Hematopoietic multipotent progenitor cell treated with erythropoietin and hydrocortisone succinate and interleukin-3 and kit ligand, for 6 days (in vitro differentiated cells): ENCODE data around the gene TRIM32.
"Not testable (repeated sequence)": the region's sequence is repeated elsewhere in the genome, so short reads cannot be mapped to it uniquely, and the experiment has no call there.

Experiments used
- DNase-seq: peaks from one replicate; pipeline ENCODE4 v3.0.0-alpha.2; 2015

Gene TRIM32

GRCh38 chr9:116683535-116683934 is 3.6 kb upstream of the TRIM32 start:
- no peak for DNase-seq

GRCh38 chr9:116685166-116685565 is 1.9 kb upstream of the TRIM32 start:
- DNase-seq, result no peak

GRCh38 chr9:116686135-116686534 is 970 bp upstream of the TRIM32 start:
- DNase-seq, result no peak

- no peak for DNase-seq
These were observed 422 bp upstream of the TRIM32 start for GRCh38 chr9:116686693-116687073.

GRCh38 chr9:116687754-116688135 is 640 bp downstream of the TRIM32 start:
- peak; percentile 11 for DNase-seq

- DNase-seq, result peak; percentile 23
These were observed 1.8 kb downstream of the TRIM32 start for GRCh38 chr9:116688806-116689485.

- DNase-seq, result peak; percentile 51
These were observed 2.5 kb downstream of the TRIM32 start for GRCh38 chr9:116689486-116690032.

- DNase-seq, result not testable (repeated sequence)
These were observed 3.7 kb downstream of the TRIM32 start for GRCh38 chr9:116690805-116691204.

GRCh38 chr9:116691607-116692006 is 4.5 kb downstream of the TRIM32 start:
- DNase-seq, result no peak

- peak; percentile 6 for DNase-seq
These were observed 5.5 kb downstream of the TRIM32 start for GRCh38 chr9:116692616-116693015.

GRCh38 chr9:116693233-116693731 is 6.2 kb downstream of the TRIM32 start:
- no peak for DNase-seq

GRCh38 chr9:116694785-116695291 is 7.7 kb downstream of the TRIM32 start:
- DNase-seq, result no peak

- DNase-seq, result peak; percentile 35
These were observed 8.3 kb downstream of the TRIM32 start for GRCh38 chr9:116695438-116695837.

- DNase-seq, result no peak
These were observed 10.3 kb downstream of the TRIM32 start for GRCh38 chr9:116697362-116697761.

- no peak for DNase-seq
These were observed 10.8 kb downstream of the TRIM32 start for GRCh38 chr9:116697887-116698286.

- no peak for DNase-seq
These were observed 13.2 kb downstream of the TRIM32 start for GRCh38 chr9:116700279-116700678.

- DNase-seq, result no peak
These were observed 14.1 kb downstream of the TRIM32 start for GRCh38 chr9:116700882-116701865.

GRCh38 chr9:116701940-116702642 is 15.0 kb downstream of the TRIM32 start:
- DNase-seq, result no peak

GRCh38 chr9:116703634-116704033 is 16.5 kb downstream of the TRIM32 start:
- DNase-seq, result no peak

GRCh38 chr9:116704470-116704869 is 17.4 kb downstream of the TRIM32 start:
- DNase-seq, result no peak

- DNase-seq, result no peak
These were observed 18.4 kb downstream of the TRIM32 start for GRCh38 chr9:116705531-116705930.
